ENCODE measurements around the gene EIF4H. TPM values are rescaled to one million over a fixed set of nuclear protein-coding genes. Genes with fewer than 3 reads are reported as not detected.
"Not testable (repeated sequence)": the region's sequence is repeated elsewhere in the genome, so short reads cannot be mapped to it uniquely, and the experiment has no call there.

Gene EIF4H
- total and polyA plus RNA-seq, 7 donors: 196 to 327 (median 263) TPM

DNA sequence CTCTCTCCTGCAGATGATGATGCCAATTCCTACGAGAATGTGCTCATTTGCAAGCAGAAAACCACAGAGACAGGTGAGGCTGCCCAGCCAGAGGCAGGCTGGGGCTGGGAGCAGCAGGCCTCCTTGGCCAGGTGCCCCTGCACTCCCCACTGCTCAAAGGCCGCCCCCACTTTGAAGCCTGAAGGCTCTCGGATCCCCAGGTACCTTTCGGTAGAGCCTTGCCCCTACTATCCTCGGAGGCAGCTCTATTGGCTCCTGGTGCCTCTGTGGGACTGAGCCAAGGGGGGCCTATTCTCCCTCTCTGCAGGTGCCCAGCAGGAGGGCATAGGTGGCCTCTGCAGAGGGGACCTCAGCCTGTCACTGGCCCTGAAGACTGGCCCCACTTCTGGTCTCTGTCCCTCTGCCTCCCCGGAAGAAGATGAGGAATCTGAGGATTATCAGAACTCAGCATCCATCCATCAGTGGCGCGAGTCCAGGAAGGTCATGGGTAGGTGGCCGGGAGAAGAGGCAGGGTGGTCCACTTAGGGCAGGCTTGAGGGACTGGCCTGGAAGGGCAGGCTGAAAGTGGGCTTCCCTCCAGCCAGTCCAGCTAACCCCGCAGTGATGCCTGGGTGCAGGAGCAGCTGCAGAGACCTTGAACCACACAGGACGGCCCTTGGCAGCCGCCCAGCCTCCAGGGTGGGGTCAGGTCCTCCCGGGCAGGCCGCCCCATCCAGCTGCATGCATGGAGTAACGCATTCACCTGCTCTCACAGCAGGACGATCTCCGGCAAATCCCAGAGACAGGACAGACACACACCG, 49.8 kb downstream of the EIF4H start:
- H3K4me1 ChIP-seq: no peaks in the 10 kb centered on the region
- no peaks in the 10 kb centered on the region for H3K27me3 ChIP-seq (ENCODE audit: insufficient read depth in 3 of 3, low read length in 2 of 3)
- no peak overlapping the region for H3K27ac ChIP-seq
- no peak overlapping the region for H3K4me3 ChIP-seq
- 59 to 66% (median 60%) methylated on average over 17 to 18 of the region's 18 CpGs for WGBS, 3 donors
- intact Hi-C loops (cut with DNase I): no loop called here
- no peak for DNase-seq
- no peaks in the 10 kb centered on the region for H3K9me3 ChIP-seq
- ATAC-seq: no peak
- H3K36me3 ChIP-seq (ENCODE audit: insufficient read depth in 1 of 2, low read depth in 1 of 2): peaks cover 0 to 17% of the 10 kb centered on the region in 2 donors
- TF ChIP-seq, protein P1, sequence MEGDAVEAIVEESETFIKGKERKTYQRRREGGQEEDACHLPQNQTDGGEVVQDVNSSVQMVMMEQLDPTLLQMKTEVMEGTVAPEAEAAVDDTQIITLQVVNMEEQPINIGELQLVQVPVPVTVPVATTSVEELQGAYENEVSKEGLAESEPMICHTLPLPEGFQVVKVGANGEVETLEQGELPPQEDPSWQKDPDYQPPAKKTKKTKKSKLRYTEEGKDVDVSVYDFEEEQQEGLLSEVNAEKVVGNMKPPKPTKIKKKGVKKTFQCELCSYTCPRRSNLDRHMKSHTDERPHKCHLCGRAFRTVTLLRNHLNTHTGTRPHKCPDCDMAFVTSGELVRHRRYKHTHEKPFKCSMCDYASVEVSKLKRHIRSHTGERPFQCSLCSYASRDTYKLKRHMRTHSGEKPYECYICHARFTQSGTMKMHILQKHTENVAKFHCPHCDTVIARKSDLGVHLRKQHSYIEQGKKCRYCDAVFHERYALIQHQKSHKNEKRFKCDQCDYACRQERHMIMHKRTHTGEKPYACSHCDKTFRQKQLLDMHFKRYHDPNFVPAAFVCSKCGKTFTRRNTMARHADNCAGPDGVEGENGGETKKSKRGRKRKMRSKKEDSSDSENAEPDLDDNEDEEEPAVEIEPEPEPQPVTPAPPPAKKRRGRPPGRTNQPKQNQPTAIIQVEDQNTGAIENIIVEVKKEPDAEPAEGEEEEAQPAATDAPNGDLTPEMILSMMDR (IDR thresholded peaks at IDR 0.05): no peak

DNA sequence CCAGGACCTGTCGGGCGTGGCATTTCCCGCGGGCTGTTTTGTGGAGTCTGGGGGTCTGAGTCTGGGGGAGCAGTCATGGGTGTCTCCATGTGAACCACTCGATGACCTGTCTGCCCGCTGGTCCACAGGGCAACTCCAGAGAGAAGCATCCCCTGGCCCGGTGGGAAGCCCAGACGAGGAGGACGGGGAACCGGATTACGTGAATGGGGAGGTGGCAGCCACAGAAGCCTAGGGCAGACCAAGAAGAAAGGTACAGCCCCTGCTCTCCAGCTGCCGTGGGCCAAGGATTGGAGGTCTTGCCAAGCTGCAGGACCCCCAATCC, 50.3 kb downstream of the EIF4H start:
- ATAC-seq (no peak), DNase-seq (no peak)
- TF ChIP-seq, protein P1 (IDR thresholded peaks at IDR 0.05): no peak
- Histone ChIP-seq H3K27me3 (ENCODE audit: insufficient read depth in 3 of 3, low read length in 2 of 3) (no peaks in the 10 kb centered on the region), H3K36me3 (ENCODE audit: insufficient read depth in 1 of 2, low read depth in 1 of 2) (peaks cover 0 to 21% of the 10 kb centered on the region in 2 donors), H3K4me1 (no peaks in the 10 kb centered on the region), H3K27ac (no peak overlapping the region), H3K4me3 (no peak overlapping the region), H3K9me3 (no peaks in the 10 kb centered on the region)
- intact Hi-C loops (cut with DNase I): no loop called here
- 86 to 91% (median 91%) methylated on average over 12 of the region's 12 CpGs for WGBS, 3 donors

DNA sequence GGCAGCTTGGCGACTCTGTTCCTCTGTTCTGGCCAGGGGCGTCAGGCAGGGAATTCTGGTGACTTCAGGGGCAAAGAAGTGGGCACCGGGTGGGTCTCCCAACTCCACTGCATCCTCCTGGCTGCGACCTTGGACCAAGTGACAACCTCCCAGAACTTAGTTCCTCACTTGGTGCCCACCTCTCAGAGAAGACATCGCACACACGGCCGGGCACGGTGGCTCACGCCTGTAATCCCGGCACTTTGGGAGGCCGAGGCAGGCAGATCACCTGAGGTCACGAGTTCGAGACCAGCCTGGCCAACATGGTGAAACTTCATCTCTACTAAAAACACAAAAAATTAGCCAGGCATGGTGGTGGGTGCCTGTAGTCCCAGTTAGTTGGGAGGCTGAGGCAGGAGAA, 50.8 kb downstream of the EIF4H start:
- H3K27ac ChIP-seq; H3K4me3 ChIP-seq; ATAC-seq; H3K27me3 ChIP-seq (ENCODE audit: insufficient read depth in 3 of 3, low read length in 2 of 3); intact Hi-C loops (cut with DNase I); H3K9me3 ChIP-seq; DNase-seq; H3K4me1 ChIP-seq: not testable (repeated sequence)
- H3K36me3 ChIP-seq (ENCODE audit: insufficient read depth in 1 of 2, low read depth in 1 of 2): peaks cover 0 to 21% of the 10 kb centered on the region in 2 donors
- WGBS, 3 donors: 91 to 93% (median 92%) methylated on average over 13 of the region's 13 CpGs

DNA sequence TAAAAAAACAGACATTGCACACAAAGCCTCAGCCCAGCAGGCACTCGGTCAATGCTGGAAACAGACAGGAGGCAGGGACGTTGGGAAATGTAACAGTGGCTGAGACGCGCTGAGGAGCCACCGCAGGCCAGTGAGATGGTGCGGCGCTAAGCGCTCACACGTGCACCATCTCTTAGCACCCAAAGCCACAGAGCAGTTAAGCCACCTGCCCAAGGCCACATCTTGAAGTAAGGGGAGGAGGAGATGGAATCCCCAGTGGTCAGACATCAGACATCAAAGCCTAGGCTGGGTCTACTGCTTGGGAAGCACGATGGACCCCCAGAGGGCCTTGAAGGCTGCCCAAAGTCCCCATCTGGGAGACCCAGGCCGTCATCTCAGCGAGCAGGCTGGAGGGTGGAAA, 51.2 kb downstream of the EIF4H start:
- Histone ChIP-seq H3K4me1 (no peaks in the 10 kb centered on the region), H3K36me3 (ENCODE audit: insufficient read depth in 1 of 2, low read depth in 1 of 2) (peaks cover 0 to 24% of the 10 kb centered on the region in 2 donors), H3K27ac (no peak overlapping the region), H3K27me3 (ENCODE audit: insufficient read depth in 3 of 3, low read length in 2 of 3) (no peaks in the 10 kb centered on the region), H3K4me3 (no peak overlapping the region), H3K9me3 (no peaks in the 10 kb centered on the region)
- intact Hi-C loops (cut with DNase I): no loop called here
- DNase-seq (no peak), ATAC-seq (no peak)
- 88 to 92% (median 91%) methylated on average over 12 of the region's 12 CpGs for WGBS, 3 donors
- TF ChIP-seq, protein P1 (IDR thresholded peaks at IDR 0.05): no peak

DNA sequence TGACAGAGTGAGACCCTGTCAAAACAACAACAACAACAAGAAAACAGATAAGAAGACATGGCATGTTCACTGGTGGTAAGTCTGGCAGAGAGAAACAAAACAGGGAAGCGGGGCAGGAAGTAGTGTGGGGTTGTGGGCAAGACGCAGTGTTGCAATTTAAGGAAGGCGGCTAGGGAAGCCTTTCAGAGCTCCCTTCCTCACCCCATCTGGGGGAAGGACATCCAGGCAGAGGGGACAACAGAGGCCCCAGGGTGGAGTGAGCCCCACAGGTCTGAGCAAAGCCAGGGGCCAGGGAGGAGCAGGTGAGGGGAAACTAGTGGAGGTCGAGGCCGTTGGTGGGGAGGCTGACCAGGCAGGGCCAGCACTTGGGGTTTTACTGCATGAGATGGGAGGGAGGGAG, 52.5 kb downstream of the EIF4H start:
- intact Hi-C loops (cut with DNase I): no loop called here
- Histone ChIP-seq H3K36me3 (ENCODE audit: insufficient read depth in 1 of 2, low read depth in 1 of 2) (peaks cover 0 to 36% of the 10 kb centered on the region in 2 donors), H3K4me3 (no peak overlapping the region), H3K27ac (no peak overlapping the region), H3K4me1 (no peaks in the 10 kb centered on the region), H3K9me3 (no peaks in the 10 kb centered on the region), H3K27me3 (ENCODE audit: insufficient read depth in 3 of 3, low read length in 2 of 3) (no peaks in the 10 kb centered on the region)
- DNase-seq: no peak
- ATAC-seq: no peak
- TF ChIP-seq, protein P1 (IDR thresholded peaks at IDR 0.05): no peak
- 86 to 89% (median 89%) methylated on average over 5 of the region's 5 CpGs for WGBS, 3 donors
